GM12878 (cell line): ENCODE results near the gene VSTM4. TPM values are rescaled to one million over a fixed set of nuclear protein-coding genes. Genes with fewer than 3 reads are reported as not detected.

ENCODE experiments used
- ATAC-seq: fragments of 200-7000 bp; cut with Tn5 transposase; 3 replicates; pipeline ENCODE4 v1.9.1; 2020; ENCODE audit warnings: mild to moderate bottlenecking, moderate library complexity
- BruUV-seq: library from RNA; stranded (reverse); fragments of 400-500 nt; replicated peaks from 2 replicates; lab custom pipeline; 2021; lab: Mats Ljungman, UMichigan
- CTCF ChIA-PET: fragments of 300-600 bp; sonication (Branson Sonifier 250); formaldehyde crosslinking; extraction: SDS; loops from one replicate; lab custom pipeline; 2021; ENCODE audit warnings: inconsistent platforms; lab: Yijun Ruan, JAX
- POLR2A ChIA-PET: fragments of 350-600 bp; formaldehyde crosslinking; extraction: SDS; loops from one replicate; lab custom pipeline; 2021; ENCODE audit warnings: inconsistent platforms; lab: Charles Lee
- RAD21 ChIA-PET: fragments of 300-600 bp; sonication (Branson Sonifier 250); formaldehyde crosslinking; loops from one replicate; lab custom pipeline; 2023; ENCODE audit warnings: antibody characterized with exemption; ENCODE audit not compliant: unreplicated experiment; lab: Charles Lee
- SMC1A ChIA-PET: fragments of 300-600 bp; sonication (Branson Sonifier 250); formaldehyde crosslinking; loops from one replicate; lab custom pipeline; 2023; ENCODE audit not compliant: unreplicated experiment, uncharacterized antibody; lab: Charles Lee
- DNase-seq: peaks from one replicate; pipeline ENCODE4 v3.0.0-alpha.2; 2011; ENCODE audit warnings: low read depth, low spot score
- FAIRE-seq: peaks from 3 replicates; lab custom pipeline; 2011; peaks lifted over from hg19 to GRCh38; lab: Jason Lieb, UNC
- H2AFZ ChIP-seq: 2 replicates; pipeline ENCODE4 v1.6.0; 2011; ENCODE audit warnings: low read depth, low read length, control low read depth; ENCODE audit not compliant: control insufficient read depth
- H3K27ac ChIP-seq: 2 replicates; pipeline ENCODE4 v1.5.1; 2011; ENCODE audit warnings: control low read depth; ENCODE audit not compliant: control insufficient read depth, insufficient read depth
- H3K27me3 ChIP-seq, 2 experiments: replicated peaks in 1 of 2; 2 replicates each; pipeline versions ENCODE4 v1.6.0 to v1.6.1; 2011; ENCODE audit warnings: low read length in 1 of 2; ENCODE audit not compliant: control insufficient read depth in 2 of 2, insufficient read depth in 2 of 2
- H3K36me3 ChIP-seq, 2 experiments: 2 replicates each; pipeline ENCODE4 v1.5.1; 2011; ENCODE audit warnings: low read length in 1 of 2; ENCODE audit not compliant: control insufficient read depth in 2 of 2, insufficient read depth in 2 of 2
- H3K4me1 ChIP-seq: 2 replicates; pipeline ENCODE4 v1.6.1; 2011; ENCODE audit warnings: mild to moderate bottlenecking, low read length, moderate library complexity, mixed read lengths; ENCODE audit not compliant: control insufficient read depth, insufficient read depth
- H3K4me2 ChIP-seq: 2 replicates; pipeline ENCODE4 v1.6.0; 2011; ENCODE audit warnings: control low read depth; ENCODE audit not compliant: control insufficient read depth, insufficient read depth
- H3K4me3 ChIP-seq: fragments of 200-600 bp; sonication (generic); 2 replicates; pipeline ENCODE4 v1.5.1; 2016
- H3K79me2 ChIP-seq: 2 replicates; pipeline ENCODE4 v1.6.0; 2011; ENCODE audit warnings: low read length; ENCODE audit not compliant: control insufficient read depth, insufficient read depth
- H3K9ac ChIP-seq: 2 replicates; pipeline ENCODE4 v1.8.0; 2011; ENCODE audit warnings: low read length, control low read depth, mixed read lengths; ENCODE audit not compliant: control insufficient read depth, insufficient read depth
- H3K9me3 ChIP-seq: replicated peaks from 3 replicates; pipeline ENCODE4 v1.5.1; 2011; ENCODE audit warnings: mild to moderate bottlenecking, low read length; ENCODE audit not compliant: control insufficient read depth, insufficient read depth
- H4K20me1 ChIP-seq: 2 replicates; pipeline ENCODE4 v1.6.0; 2011; ENCODE audit not compliant: control insufficient read depth, insufficient read depth
- CHD2 ChIP-seq: IDR thresholded peaks from 2 replicates; pipeline ENCODE4 v1.6.1; 2011; ENCODE audit warnings: low read depth, low read length, improper control_type of control experiment, borderline replicate concordance
- E2F4 ChIP-seq: IDR thresholded peaks from 2 replicates; pipeline ENCODE4 v1.6.1; 2012; ENCODE audit warnings: low read depth, low read length, improper control_type of control experiment
- HDAC6 ChIP-seq: fragments of 200-600 bp; sonication (generic); IDR thresholded peaks from one replicate; pipeline ENCODE4 v1.8.0; 2017; ENCODE audit warnings: antibody characterized with exemption; ENCODE audit not compliant: unreplicated experiment
- KAT2A ChIP-seq: conservative IDR thresholded peaks from 2 replicates; pipeline ENCODE4 v1.6.1; 2011; ENCODE audit warnings: low read depth, low read length; ENCODE audit not compliant: control insufficient read depth
- KLF5 ChIP-seq: fragments of 450-650 bp; IDR thresholded peaks from 2 replicates; pipeline ENCODE4 v1.6.1; 2014; ENCODE audit warnings: mild to moderate bottlenecking; ENCODE audit not compliant: partially characterized antibody
- NR2C2 ChIP-seq: IDR thresholded peaks from 2 replicates; pipeline ENCODE4 v1.6.1; 2011; ENCODE audit warnings: borderline replicate concordance, low read depth; ENCODE audit not compliant: control insufficient read depth, insufficient read length
- SRF ChIP-seq, 2 experiments: IDR thresholded peaks; 2 replicates each; pipeline ENCODE4 v1.6.1; 2011; ENCODE audit warnings: low read depth in 2 of 2, low read length in 2 of 2, mild to moderate bottlenecking in 1 of 2, moderate library complexity in 1 of 2
- YY1 ChIP-seq: IDR thresholded peaks from 2 replicates; pipeline ENCODE4 v1.6.1; 2011; ENCODE audit warnings: low read depth, mild to moderate bottlenecking, low read length
- ZBTB33 ChIP-seq: fragments of 450-650 bp; IDR thresholded peaks from 2 replicates; pipeline ENCODE4 v1.6.1; 2017; ENCODE audit warnings: mild to moderate bottlenecking
- WGBS: methylation state at CpG from one replicate; pipeline ENCODE4 v1.1.6; 2016; ENCODE audit warnings: low lambda C conversion rate; ENCODE audit not compliant: insufficient replicate concordance, insufficient coverage; ENCODE audit errors: missing lambda C conversion rate; 5-methylcytosine and 5-hydroxymethylcytosine counted together
- in situ Hi-C: fragments of 300-500 bp; cut with MboI; formaldehyde crosslinking; loops from 9 replicates; pipeline ENCODE4 v1.14.3; 2018; ENCODE audit warnings: mixed read lengths
- intact Hi-C: fragments of 100-400 bp; cut with micrococcal nuclease; formaldehyde crosslinking; loops from one replicate; pipeline ENCODE4 v1.14.2; 2022; ENCODE audit not compliant: unreplicated experiment
- polyA plus RNA-seq, 11 experiments: library from polyadenylated mRNA; depleted of rRNA in 4 of 11; unstranded in 6 of 11; stranded (reverse) in 5 of 11; fragments of >200 nt; fragmentation: Nextera tagmentation in 4 of 11; fragmentation: Illumina TruSeq in 1 of 11; extraction: Ambion mirVana in 4 of 11; extraction: Trizol in 1 of 11; gene quantifications; 1 replicate in 1 of 11; 2 replicates in 10 of 11; pipeline versions ENCODE4 v1.2.1 to v1.2.3, GENCODE V29; 2011 to 2016; ENCODE audit warnings: inconsistent platforms in 2 of 11, missing spikeins in 2 of 11, low read depth in 1 of 11
- total RNA-seq, 4 experiments: library from RNA; depleted of rRNA in 3 of 4; stranded (reverse); fragments of >200 nt in 3 of 4; fragmentation: Illumina TruSeq in 1 of 4; extraction: Trizol in 1 of 4; gene quantifications; 2 replicates each; pipeline versions ENCODE4 v1.2.1 to v1.2.3, GENCODE V29; 2013 to 2021

VSTM4 gene
- total and polyA plus RNA-seq, 10 of the 15 experiments (the other 5 are each of a cell fraction or from before 2014, with no cell fraction given): 0.01 to 0.14 (median 0.02) TPM; not detected in 7

- DNase-seq: no peak
- Histone ChIP-seq H3K9me3 (no peaks in the 10 kb centered on the region), H3K27ac (no peak overlapping the region), H3K9ac (no peak overlapping the region), H3K27me3 (no peaks in the 10 kb centered on the region; a peak in 2 of 4 replicates), H3K36me3 (no peaks in the 10 kb centered on the region), H3K4me2 (no peak overlapping the region), H3K4me3 (no peak overlapping the region), H3K79me2 (no peaks in the 10 kb centered on the region), H4K20me1 (no peaks in the 10 kb centered on the region), H3K4me1 (no peaks in the 10 kb centered on the region), H2AFZ (no peak overlapping the region)
- ChIA-PET POLR2A (no interaction called here), RAD21 (no interaction called here), CTCF (no interaction called here), SMC1A (no interaction called here)
- 22% methylated on average over 7 of the region's 7 CpGs for WGBS
- no peak for TF ChIP-seq KLF5
- in situ Hi-C loops: no loop called here
- intact Hi-C loops: no loop called here
- no peak for ATAC-seq
- FAIRE-seq: no peak
- no TSS peak for BruUV-seq
Measured at GRCh38 chr10:49108656-49109055, 6.7 kb downstream of the VSTM4 start.

DNA sequence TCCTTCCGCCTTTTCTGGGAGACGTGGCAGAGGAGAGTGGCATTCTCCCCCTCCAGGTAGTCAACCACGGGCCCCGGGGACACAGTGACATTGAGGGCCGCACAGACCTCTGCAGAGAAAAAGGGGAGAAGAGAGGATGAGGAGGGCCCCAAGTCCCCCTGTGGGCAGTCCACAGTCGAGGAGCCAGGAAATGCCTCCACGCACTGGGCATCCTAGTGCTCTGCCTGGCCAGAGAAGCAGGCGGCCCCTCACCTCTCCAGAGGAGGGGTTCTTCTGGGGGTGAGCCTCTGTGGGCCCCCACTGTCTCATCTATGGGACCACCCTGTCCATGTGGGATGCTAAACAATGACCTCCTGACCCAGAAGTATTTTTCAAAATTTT lies 7.4 kb downstream of the VSTM4 start:
- ATAC-seq (no peak), FAIRE-seq (no peak), DNase-seq (no peak)
- H2AFZ ChIP-seq: no peak overlapping the region
- no peaks in the 10 kb centered on the region for H3K4me1 ChIP-seq
- POLR2A ChIA-PET: no interaction called here
- SMC1A ChIA-PET: no interaction called here
- no peaks in the 10 kb centered on the region for H3K9me3 ChIP-seq
- H3K4me3 ChIP-seq: no peak overlapping the region
- 42% methylated on average over 6 of the region's 8 CpGs for WGBS
- H3K36me3 ChIP-seq: no peaks in the 10 kb centered on the region
- no peaks in the 10 kb centered on the region; a peak in 2 of 4 replicates for H3K27me3 ChIP-seq
- no TSS peak for BruUV-seq
- no peak overlapping the region for H3K4me2 ChIP-seq
- H3K9ac ChIP-seq: no peak overlapping the region
- no peaks in the 10 kb centered on the region for H4K20me1 ChIP-seq
- RAD21 ChIA-PET: no interaction called here
- H3K79me2 ChIP-seq: no peaks in the 10 kb centered on the region
- no peak overlapping the region for H3K27ac ChIP-seq
- CTCF ChIA-PET: no interaction called here
- intact Hi-C loops: no loop called here
- in situ Hi-C loops: no loop called here
- no peak for TF ChIP-seq E2F4
- no peak for TF ChIP-seq KAT2A
- TF ChIP-seq NR2C2: no peak
- TF ChIP-seq HDAC6: no peak
- TF ChIP-seq CHD2: no peak
- TF ChIP-seq ZBTB33: no peak
- TF ChIP-seq SRF (IDR thresholded peaks at IDR 0.05; ENCODE audit: low read depth in 2 of 2, low read length in 2 of 2): no peak
- TF ChIP-seq YY1: no peak
